ENCODE results near the gene RPL22. TPM values are rescaled to one million over a fixed set of nuclear protein-coding genes. Genes with fewer than 3 reads are reported as not detected.

The RPL22 gene
- total RNA-seq, 4 donors from 2014 or later: 56.5 to 170 (median 106) TPM

GRCh38 chr1:6233376-6233775 is 34.0 kb upstream of the RPL22 start:
- WGBS, 2 donors (ENCODE audit: low coverage in 1 of 2): 43 to 67% methylated on average over 1 of the region's 1 CpG
- intact Hi-C loops (cut with DNase I; ENCODE audit: low total_unique reads) (no loop called here), in situ Hi-C loops (cut with MboI; ENCODE audit: low pct_ligation_motif_present in 1 of 4, low pct_unique_long_range_greater_than_20kb in 1 of 4, low sequenced_read_pairs in 3 of 4) (loop anchor here in 1 of 4 donors (25.0 kb wide), 1 partner anchor 179 kb away; the partner anchor contains the start of genes ESPN and HES2)
- Histone ChIP-seq H3K4me1 (peaks cover 8 to 16% (median 12%) of the 10 kb centered on the region in 4 donors), H3K9me3 (no peaks in the 10 kb centered on the region), H3K4me3 (no peak overlapping the region), H3K27ac (no peak overlapping the region), H3K27me3 (peaks cover under 1% of the 10 kb centered on the region), H3K36me3 (peaks cover 0 to 30% (median 9%) of the 10 kb centered on the region in 4 donors)
- TF ChIP-seq CTCF (IDR thresholded peaks at IDR 0.05) (no peak), POLR2AphosphoS5 (IDR thresholded peaks at IDR 0.05) (no peak), EP300 (IDR thresholded peaks at IDR 0.05; ENCODE audit: low read depth) (no peak), POLR2A (IDR thresholded peaks at IDR 0.05) (no peak)
- no peak for DNase-seq

DNA sequence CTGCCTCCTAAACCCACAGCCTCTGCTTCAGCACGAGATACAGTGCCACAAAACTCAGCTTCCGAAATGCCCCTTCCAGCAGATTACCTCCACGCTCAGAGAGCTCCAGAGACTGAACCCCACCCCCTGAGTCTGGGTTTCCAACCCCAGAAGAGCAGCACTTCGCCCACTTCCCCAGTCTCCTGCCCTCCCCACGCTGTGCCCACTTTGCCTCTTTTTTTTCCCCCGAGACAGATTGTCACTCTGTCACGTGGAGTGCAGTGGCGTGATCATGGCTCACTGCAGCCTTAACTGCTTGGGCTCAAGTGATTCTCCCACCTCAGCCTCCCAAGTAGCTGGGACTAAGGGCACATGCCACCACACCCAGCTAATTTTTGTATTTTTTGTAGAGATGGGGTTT is 26.3 kb upstream of the RPL22 start:
- Histone ChIP-seq H3K27me3 (no peaks in the 10 kb centered on the region), H3K4me3 (no peak overlapping the region), H3K36me3 (peaks cover 0 to 36% (median 17%) of the 10 kb centered on the region in 4 donors), H3K4me1 (peaks cover 0 to 5% (median 0%) of the 10 kb centered on the region in 4 donors), H3K9me3 (no peaks in the 10 kb centered on the region), H3K27ac (no peak overlapping the region)
- intact Hi-C loops (cut with DNase I; ENCODE audit: low total_unique reads): no loop called here
- in situ Hi-C loops (cut with MboI; ENCODE audit: low pct_ligation_motif_present in 1 of 4, low pct_unique_long_range_greater_than_20kb in 1 of 4, low sequenced_read_pairs in 3 of 4): loop anchor here in 1 of 4 donors (25.0 kb wide), 1 partner anchor 187 kb away; the partner anchor contains the start of genes ESPN and HES2
- WGBS, 2 donors (ENCODE audit: low coverage in 1 of 2): 94% methylated on average over 8 of the region's 8 CpGs; no CpG with 5 or more reads in 1 of the 2 donors
- no peak for TF ChIP-seq EP300 (IDR thresholded peaks at IDR 0.05; ENCODE audit: low read depth)
- no peak for TF ChIP-seq POLR2A (IDR thresholded peaks at IDR 0.05)
- TF ChIP-seq CTCF (IDR thresholded peaks at IDR 0.05): no peak
- TF ChIP-seq POLR2AphosphoS5 (IDR thresholded peaks at IDR 0.05): no peak
- DNase-seq: no peak

- Histone ChIP-seq H3K27me3 (no peaks in the 10 kb centered on the region), H3K4me3 (no peak overlapping the region), H3K4me1 (peaks cover 0 to 5% (median 0%) of the 10 kb centered on the region in 4 donors), H3K27ac (no peak overlapping the region), H3K36me3 (peaks cover 0 to 28% (median 14%) of the 10 kb centered on the region in 4 donors), H3K9me3 (no peaks in the 10 kb centered on the region)
- no peak for DNase-seq
- in situ Hi-C loops (cut with MboI; ENCODE audit: low pct_ligation_motif_present in 1 of 4, low pct_unique_long_range_greater_than_20kb in 1 of 4, low sequenced_read_pairs in 3 of 4) (loop anchor here in 1 of 4 donors (25.0 kb wide), 1 partner anchor 188 kb away; the partner anchor contains the start of genes ESPN and HES2), intact Hi-C loops (cut with DNase I; ENCODE audit: low total_unique reads) (no loop called here)
- WGBS, 2 donors (ENCODE audit: low coverage in 1 of 2): 89% methylated on average over 15 of the region's 15 CpGs; no CpG with 5 or more reads in 1 of the 2 donors
- TF ChIP-seq POLR2AphosphoS5 (IDR thresholded peaks at IDR 0.05): no peak
- TF ChIP-seq POLR2A (IDR thresholded peaks at IDR 0.05): no peak
- no peak for TF ChIP-seq CTCF (IDR thresholded peaks at IDR 0.05)
- TF ChIP-seq EP300 (IDR thresholded peaks at IDR 0.05; ENCODE audit: low read depth): no peak
Measured at GRCh38 chr1:6224718-6225117, 25.3 kb upstream of the RPL22 start.

- Histone ChIP-seq H3K4me1 (peaks cover 0 to 5% (median 0%) of the 10 kb centered on the region in 4 donors), H3K9me3 (no peaks in the 10 kb centered on the region), H3K36me3 (peaks cover 0 to 28% (median 13%) of the 10 kb centered on the region in 4 donors), H3K4me3 (no peak overlapping the region), H3K27ac (no peak overlapping the region), H3K27me3 (no peaks in the 10 kb centered on the region)
- intact Hi-C loops (cut with DNase I; ENCODE audit: low total_unique reads): no loop called here
- WGBS, 2 donors (ENCODE audit: low coverage in 1 of 2): 89 to 96% methylated on average over 5 to 13 of the region's 13 CpGs
- in situ Hi-C loops (cut with MboI; ENCODE audit: low pct_ligation_motif_present in 1 of 4, low pct_unique_long_range_greater_than_20kb in 1 of 4, low sequenced_read_pairs in 3 of 4): no loop called here
- no peak for DNase-seq
- no peak for TF ChIP-seq POLR2AphosphoS5 (IDR thresholded peaks at IDR 0.05)
- TF ChIP-seq CTCF (IDR thresholded peaks at IDR 0.05): no peak
- no peak for TF ChIP-seq POLR2A (IDR thresholded peaks at IDR 0.05)
- no peak for TF ChIP-seq EP300 (IDR thresholded peaks at IDR 0.05; ENCODE audit: low read depth)
Measured at GRCh38 chr1:6223617-6224016, 24.2 kb upstream of the RPL22 start.

Data from transverse colon (tissue), 4 donors.